CD4-positive, alpha-beta T cell treated with Interleukin-12 subunit alpha and Interleukin-12 subunit beta, for 1 hour (primary cell): ENCODE results near the gene DAZAP1.
A peak's percentile ranks its signal among the peaks of the same experiment; 100 is the strongest.

ENCODE experiments used
- DNase-seq: peaks from one replicate; pipeline ENCODE4 v3.0.0-alpha.2; 2020

The DAZAP1 gene

GRCh38 chr19:1377176-1377964 lies 30.0 kb upstream of the DAZAP1 start:
- no peak for DNase-seq

- no peak for DNase-seq
Observed at GRCh38 chr19:1377965-1378785, 29.2 kb upstream of the DAZAP1 start.

DNA sequence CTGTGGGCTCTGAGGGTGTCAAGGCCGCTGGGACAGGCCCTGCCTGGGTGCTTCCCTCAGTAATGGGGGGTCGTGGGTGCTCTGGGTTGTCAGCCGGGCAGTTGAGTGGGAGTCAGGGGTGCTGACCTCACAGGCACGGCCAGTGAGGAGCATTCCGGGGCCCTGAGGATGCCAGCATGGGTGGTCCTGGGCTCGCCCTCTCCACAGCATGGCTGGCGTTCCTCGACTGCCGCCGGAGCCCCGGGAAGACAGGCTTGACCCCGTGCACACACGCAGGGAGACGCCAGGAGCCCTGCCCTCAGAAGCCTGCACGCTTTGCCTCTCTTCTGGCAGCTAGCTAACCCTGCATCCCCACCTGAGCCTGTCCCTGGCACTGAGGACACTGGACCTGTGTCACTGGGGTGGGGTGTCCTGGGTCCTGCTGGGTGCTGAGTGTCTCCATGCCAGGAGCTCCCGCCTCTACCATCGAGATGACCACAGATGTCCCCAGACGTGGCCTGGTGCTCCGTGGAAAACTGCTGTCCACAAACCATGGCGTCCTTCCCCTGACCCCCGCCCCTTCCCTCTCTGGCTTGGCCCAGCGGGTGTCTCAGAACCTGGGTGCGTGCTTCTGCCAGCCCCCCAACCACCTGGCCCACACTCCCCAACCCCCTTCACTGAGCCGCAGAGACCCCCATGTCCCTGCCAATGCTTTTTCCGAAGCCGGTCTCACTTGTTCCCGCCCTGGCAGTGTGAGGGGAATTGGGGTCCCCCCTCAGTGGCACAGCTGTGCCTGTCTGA lies 28.1 kb upstream of the DAZAP1 start:
- DNase-seq = no peak

DNA sequence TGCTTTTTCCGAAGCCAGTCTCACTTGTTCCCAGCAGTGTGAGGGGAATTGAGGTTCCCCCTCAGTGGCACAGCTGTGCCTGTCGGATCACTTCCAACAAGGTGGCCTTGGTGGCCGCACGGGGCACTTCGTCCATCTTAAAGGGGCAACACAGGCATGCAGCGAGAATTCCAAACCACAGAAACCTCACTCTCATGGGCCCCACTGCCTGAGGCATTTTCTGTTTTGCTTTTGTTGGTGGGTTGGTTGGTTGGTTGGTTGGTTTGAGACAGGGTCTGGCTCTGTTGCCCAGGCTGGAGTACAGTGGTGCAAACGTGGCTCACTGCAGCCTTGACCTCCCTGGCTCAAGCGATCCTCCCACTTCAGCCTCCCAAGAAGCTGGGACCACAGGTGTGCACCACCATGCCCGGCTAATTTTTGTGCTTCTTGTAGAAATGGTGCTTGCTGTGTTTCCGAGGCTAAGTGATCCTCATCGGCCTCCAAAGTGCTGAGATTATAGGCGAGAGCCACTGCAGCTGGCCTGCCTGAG lies 27.4 kb upstream of the DAZAP1 start:
- DNase-seq = no peak

DNA sequence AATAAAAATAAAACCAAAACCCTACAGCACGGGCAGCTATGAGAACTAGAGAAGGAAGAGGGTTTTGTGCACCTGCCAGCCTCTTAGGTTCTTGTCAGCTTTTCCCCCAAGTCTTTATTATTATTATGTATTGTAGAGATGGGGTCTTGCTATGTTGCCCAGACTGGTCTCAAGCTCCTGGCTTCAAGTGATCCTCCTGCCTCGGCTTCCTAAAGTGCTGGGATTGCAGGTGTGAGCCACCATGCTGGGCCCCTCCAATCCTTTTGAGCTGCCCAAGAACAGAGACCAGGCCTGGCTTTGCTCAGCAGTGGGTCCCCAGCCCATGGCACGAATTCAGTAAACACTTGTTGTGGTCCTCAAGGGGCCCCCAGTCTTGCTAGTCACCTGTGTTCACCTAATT lies 25.1 kb upstream of the DAZAP1 start:
- DNase-seq = no peak

DNA sequence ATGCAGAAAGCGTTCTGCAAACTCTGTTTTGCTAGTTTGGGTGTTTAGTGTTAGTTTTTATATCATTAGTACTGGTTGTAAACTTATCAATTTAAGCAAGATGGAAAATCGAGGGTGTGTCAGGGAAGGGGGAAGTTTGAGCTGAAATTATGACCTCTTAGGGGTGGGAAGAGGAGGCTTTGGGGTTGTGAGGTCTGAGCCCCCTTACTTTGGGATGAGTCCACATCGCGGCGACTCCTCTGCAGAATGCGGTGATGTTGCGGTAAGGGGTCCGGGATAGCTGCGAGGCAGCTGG lies 24.4 kb upstream of the DAZAP1 start:
- DNase-seq = no peak

- peak; percentile 96 for DNase-seq
Observed at GRCh38 chr19:1383312-1384084, 23.9 kb upstream of the DAZAP1 start, which contains the start of gene NDUFS7. TSS of gene NDUFS7 (plus strand) at chr19:1383907. CDS start at chr19:1383927, 20 bp downstream.

- no peak for DNase-seq
Observed at GRCh38 chr19:1384085-1384462, 23.3 kb upstream of the DAZAP1 start.

- DNase-seq = no peak
Observed at GRCh38 chr19:1384478-1385110, 22.8 kb upstream of the DAZAP1 start.

- no peak for DNase-seq
Observed at GRCh38 chr19:1385816-1386215, 21.6 kb upstream of the DAZAP1 start.

GRCh38 chr19:1386945-1387683 lies 20.3 kb upstream of the DAZAP1 start:
- no peak for DNase-seq

GRCh38 chr19:1387684-1388636 lies 19.4 kb upstream of the DAZAP1 start:
- DNase-seq = no peak

DNA sequence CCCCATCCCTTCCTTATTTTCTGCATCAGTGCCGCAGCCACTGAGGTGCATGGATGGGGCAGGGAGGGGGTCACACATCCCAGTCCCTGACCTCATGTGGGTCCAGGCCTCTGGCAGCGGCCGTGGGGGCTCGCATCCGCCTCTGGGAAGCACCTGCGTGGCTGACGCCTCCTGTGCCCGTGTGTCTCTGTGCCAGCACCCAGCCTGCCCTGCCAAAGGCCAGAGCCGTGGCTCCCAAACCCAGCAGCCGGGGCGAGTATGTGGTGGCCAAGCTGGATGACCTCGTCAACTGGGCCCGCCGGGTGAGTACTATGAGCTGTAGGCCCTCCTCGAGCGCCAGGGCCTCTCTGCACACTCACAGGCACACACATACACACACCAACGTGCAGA lies 18.8 kb upstream of the DAZAP1 start:
- DNase-seq = no peak

- no peak for DNase-seq
Observed at GRCh38 chr19:1389033-1389940, 18.1 kb upstream of the DAZAP1 start.

- no peak for DNase-seq
Observed at GRCh38 chr19:1390890-1391423, 16.4 kb upstream of the DAZAP1 start.

DNA sequence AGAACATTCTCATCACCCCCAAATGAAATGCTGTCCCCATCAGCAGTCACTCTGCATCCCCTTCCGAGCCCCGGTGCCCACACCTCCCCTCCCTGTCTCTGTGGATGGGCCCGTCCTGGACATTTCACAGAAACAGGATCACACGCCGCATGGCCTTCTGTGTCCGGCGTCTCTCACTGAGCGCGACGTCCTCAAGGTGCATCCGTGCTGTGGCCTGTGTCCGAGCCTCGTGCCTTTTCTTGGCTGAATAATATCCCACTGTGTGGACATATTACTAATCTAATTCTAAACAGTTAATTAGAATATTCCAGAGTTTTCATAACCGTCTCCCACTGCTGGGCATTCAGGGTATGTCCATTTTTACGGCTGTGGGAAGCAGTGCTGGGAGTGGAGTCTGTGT lies 15.0 kb upstream of the DAZAP1 start:
- DNase-seq = no peak

- no peak for DNase-seq
Observed at GRCh38 chr19:1392939-1393530, 14.4 kb upstream of the DAZAP1 start.

DNA sequence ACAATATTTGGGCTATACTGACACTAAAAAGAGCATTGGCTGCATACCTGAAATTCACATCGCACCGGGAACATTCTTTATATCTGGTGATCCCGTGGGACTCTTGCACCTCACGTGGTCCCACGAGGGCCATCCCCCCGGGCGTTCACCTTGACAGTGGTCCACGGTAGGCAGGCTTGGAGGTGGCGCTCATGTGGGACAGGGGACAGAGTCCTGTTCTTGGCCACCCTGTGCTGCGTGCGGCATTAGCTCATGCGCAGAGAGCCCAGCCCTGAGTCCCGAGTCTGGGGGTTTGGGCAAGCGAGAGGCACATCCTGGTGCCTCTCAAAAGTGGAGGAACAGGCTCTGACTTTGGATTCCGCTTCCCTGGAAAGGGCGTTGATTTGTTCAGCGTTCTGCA lies 13.5 kb upstream of the DAZAP1 start:
- DNase-seq = no peak
